IPS DF 19.7 (cell line): ENCODE measurements around the gene RRP8.

Experiments
- DNase-seq: peaks from one replicate; pipeline ENCODE4 v3.0.0-alpha.2; 2013; ENCODE audit warnings: low read depth, low spot score

Gene RRP8

GRCh38 chr11:6601041-6601461 lies 2.4 kb downstream of the RRP8 start:
- DNase-seq: no peak

- DNase-seq: no peak
These were observed 3.5 kb downstream of the RRP8 start for GRCh38 chr11:6599881-6600390.

- no peak for DNase-seq
These were observed 4.0 kb downstream of the RRP8 start for GRCh38 chr11:6599449-6599848.

GRCh38 chr11:6598555-6598954 lies 4.9 kb downstream of the RRP8 start:
- no peak for DNase-seq

- DNase-seq: no peak
These were observed 7.1 kb downstream of the RRP8 start for GRCh38 chr11:6596239-6596877.

- no peak for DNase-seq
These were observed 9.2 kb downstream of the RRP8 start for GRCh38 chr11:6594142-6594768.

- DNase-seq: no peak
These were observed 15.4 kb downstream of the RRP8 start for GRCh38 chr11:6588018-6588417.

GRCh38 chr11:6587360-6587953 lies 16.0 kb downstream of the RRP8 start:
- no peak for DNase-seq

- DNase-seq: no peak
These were observed 16.7 kb downstream of the RRP8 start for GRCh38 chr11:6586434-6587359.

GRCh38 chr11:6584528-6584927 lies 18.9 kb downstream of the RRP8 start:
- DNase-seq: no peak

GRCh38 chr11:6583584-6583983 lies 19.8 kb downstream of the RRP8 start:
- DNase-seq: no peak

GRCh38 chr11:6579681-6580080 lies 23.7 kb downstream of the RRP8 start:
- no peak for DNase-seq

- no peak for DNase-seq
These were observed 25.3 kb downstream of the RRP8 start for GRCh38 chr11:6578134-6578533.

GRCh38 chr11:6576471-6577373 lies 26.7 kb downstream of the RRP8 start:
- DNase-seq: no peak

- no peak for DNase-seq
These were observed 28.4 kb downstream of the RRP8 start for GRCh38 chr11:6574816-6575715.

GRCh38 chr11:6572215-6572614 lies 31.2 kb downstream of the RRP8 start:
- DNase-seq: no peak

GRCh38 chr11:6571434-6572008 lies 31.9 kb downstream of the RRP8 start:
- DNase-seq: no peak

GRCh38 chr11:6570691-6571427 lies 32.6 kb downstream of the RRP8 start:
- DNase-seq: no peak

GRCh38 chr11:6569706-6570105 lies 33.7 kb downstream of the RRP8 start:
- no peak for DNase-seq
